ENCODE measurements around the gene TTLL6. TPM values are rescaled to one million over a fixed set of nuclear protein-coding genes. Genes with fewer than 3 reads are reported as not detected.
A peak's percentile ranks its signal among the peaks of the same experiment; 100 is the strongest.

TTLL6 gene
- total and polyA plus RNA-seq, 2 of the 8 experiments (the other 6 are each of a cell fraction or from before 2014, with no cell fraction given) = 2.6 to 4.3 TPM

DNA sequence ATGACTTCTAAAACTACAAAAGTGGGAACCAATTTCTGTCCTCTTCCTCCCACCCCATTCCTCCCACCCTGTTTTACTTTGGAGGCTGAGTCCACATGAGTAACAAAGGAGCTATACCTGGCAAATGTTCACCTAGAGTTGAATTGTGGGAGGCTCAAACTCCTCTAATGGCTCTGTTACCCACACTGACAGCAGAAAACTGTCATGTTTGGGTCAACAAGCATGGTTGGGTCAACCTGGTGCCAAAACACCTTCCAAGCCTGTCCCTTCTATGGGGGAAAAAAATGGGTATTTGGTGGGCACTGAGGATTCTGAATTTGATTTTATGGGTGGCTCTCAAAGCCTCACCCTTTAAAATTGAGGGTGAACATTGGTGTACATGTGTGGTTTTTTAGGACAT lies 76.5 kb downstream of the TTLL6 start:
- no peak overlapping the region for H3K4me2 ChIP-seq (ENCODE audit: insufficient read depth in 1 of 2, low read depth in 2 of 2, low read length in 2 of 2)
- FAIRE-seq (no peak), DNase-seq (ENCODE audit: low read depth in 1 of 2, low spot score in 2 of 2) (no peak)
- no peaks in the 10 kb centered on the region for H3K9me3 ChIP-seq (ENCODE audit: insufficient read depth in 2 of 2, low read depth in 1 of 2, low read length in 1 of 2)
- H3K27me3 ChIP-seq (replicated peaks in 1 of 4; ENCODE audit: control insufficient read depth in 3 of 4, extremely low read depth in 1 of 4, insufficient read depth in 3 of 4, low read length in 3 of 4) = peaks cover 90 to 100% (median 100%) of the 10 kb centered on the region in 4 experiments
- H3K23ac ChIP-seq (ENCODE audit: insufficient read length) = no peak overlapping the region
- H3K14ac ChIP-seq (ENCODE audit: insufficient read length) = no peak overlapping the region
- no peak overlapping the region for H3K27ac ChIP-seq (ENCODE audit: low read depth, low read length)
- H2BK120ac ChIP-seq (replicated peaks; ENCODE audit: low read depth, low read length) = no peak overlapping the region
- no peak overlapping the region for H3K56ac ChIP-seq (replicated peaks; ENCODE audit: insufficient read length, low read depth, low read length)
- peaks cover 14 to 23% of the 10 kb centered on the region in 2 experiments for H4K20me1 ChIP-seq (replicated peaks in 1 of 2; ENCODE audit: control insufficient read depth in 1 of 2, insufficient read depth in 2 of 2, low read length in 2 of 2)
- H2BK12ac ChIP-seq (ENCODE audit: low read depth, low read length) = no peak overlapping the region
- no peaks in the 10 kb centered on the region for H3K79me1 ChIP-seq (ENCODE audit: low read depth, low read length)
- H2BK20ac ChIP-seq (ENCODE audit: low read length) = no peak overlapping the region
- H4K5ac ChIP-seq (ENCODE audit: insufficient read length, low read depth, low read length) = no peak overlapping the region
- H2BK15ac ChIP-seq (ENCODE audit: low read length) = no peak overlapping the region
- POLR2A ChIA-PET (ENCODE audit: partially characterized antibody) = interaction anchor here (0.8 kb wide), 1 partner anchor 16 kb away, joined by 3 read pairs; no protein-coding TSS in a partner anchor
- H3K9ac ChIP-seq (replicated peaks in 1 of 4; ENCODE audit: extremely low read depth in 1 of 4, low read depth in 3 of 4, low read length in 3 of 4) = no peak overlapping the region
- H4K91ac ChIP-seq (replicated peaks; ENCODE audit: insufficient read length, low read length) = no peak overlapping the region
- no peak for TF ChIP-seq TAF7 (optimal IDR thresholded peaks at IDR 0.05; ENCODE audit: borderline replicate concordance, low read depth, low read length)
- peak; percentile 63 for TF ChIP-seq EZH2 (IDR thresholded peaks at IDR 0.05; ENCODE audit: low read depth, low read length, severe bottlenecking)
- H3K4me3 ChIP-seq (ENCODE audit: extremely low read depth in 1 of 4, insufficient read depth in 2 of 4, low read depth in 3 of 4, low read length in 4 of 4) = no peak overlapping the region
- H3K4ac ChIP-seq (replicated peaks; ENCODE audit: insufficient read length, low read depth, low read length) = no peak overlapping the region
- H3K36me3 ChIP-seq (ENCODE audit: control insufficient read depth in 2 of 4, insufficient read depth in 4 of 4, low read length in 3 of 4) = peaks cover 0 to 2% (median 0%) of the 10 kb centered on the region in 4 experiments; a peak in 1 of 8 replicates
- CTCF ChIA-PET (ENCODE audit: partially characterized antibody) = interaction anchor here (1.8 to 10.1 kb wide), 2 partner anchors 10 to 18 kb away, joined by 6 to 145 read pairs; partner anchors contain the start of genes PRAC1 and PRAC2
- no peaks in the 10 kb centered on the region for H3K23me2 ChIP-seq (ENCODE audit: low read depth, low read length)
- H2AFZ ChIP-seq (ENCODE audit: low read length) = no peak overlapping the region
- H2BK5ac ChIP-seq (ENCODE audit: low read depth, low read length) = no peak overlapping the region
- no peak overlapping the region for H4K8ac ChIP-seq (ENCODE audit: extremely low read depth, insufficient read depth, low read length)
- no peaks in the 10 kb centered on the region; a peak in 2 of 7 replicates for H3K4me1 ChIP-seq (replicated peaks in 1 of 4; ENCODE audit: control insufficient read depth in 3 of 4, insufficient read depth in 4 of 4, low read length in 3 of 4)
- H3K18ac ChIP-seq (ENCODE audit: extremely low read depth, low read length) = no peak overlapping the region
- no peak overlapping the region for H2AK5ac ChIP-seq (ENCODE audit: low read depth, low read length)
- no peaks in the 10 kb centered on the region for H3K79me2 ChIP-seq (ENCODE audit: control insufficient read depth in 1 of 2, insufficient read depth in 2 of 2, low read length in 2 of 2)
